NCI-H146 treated with DMSO at 0.1 percent for 48 hours (cell line): ENCODE measurements around the gene HOXA9.

ENCODE experiments used
- DNase-seq: peaks from one replicate; lab custom pipeline; 2025; ENCODE audit not compliant: unreplicated experiment; lab: John Stamatoyannopoulos, UW

Gene HOXA9

DNA sequence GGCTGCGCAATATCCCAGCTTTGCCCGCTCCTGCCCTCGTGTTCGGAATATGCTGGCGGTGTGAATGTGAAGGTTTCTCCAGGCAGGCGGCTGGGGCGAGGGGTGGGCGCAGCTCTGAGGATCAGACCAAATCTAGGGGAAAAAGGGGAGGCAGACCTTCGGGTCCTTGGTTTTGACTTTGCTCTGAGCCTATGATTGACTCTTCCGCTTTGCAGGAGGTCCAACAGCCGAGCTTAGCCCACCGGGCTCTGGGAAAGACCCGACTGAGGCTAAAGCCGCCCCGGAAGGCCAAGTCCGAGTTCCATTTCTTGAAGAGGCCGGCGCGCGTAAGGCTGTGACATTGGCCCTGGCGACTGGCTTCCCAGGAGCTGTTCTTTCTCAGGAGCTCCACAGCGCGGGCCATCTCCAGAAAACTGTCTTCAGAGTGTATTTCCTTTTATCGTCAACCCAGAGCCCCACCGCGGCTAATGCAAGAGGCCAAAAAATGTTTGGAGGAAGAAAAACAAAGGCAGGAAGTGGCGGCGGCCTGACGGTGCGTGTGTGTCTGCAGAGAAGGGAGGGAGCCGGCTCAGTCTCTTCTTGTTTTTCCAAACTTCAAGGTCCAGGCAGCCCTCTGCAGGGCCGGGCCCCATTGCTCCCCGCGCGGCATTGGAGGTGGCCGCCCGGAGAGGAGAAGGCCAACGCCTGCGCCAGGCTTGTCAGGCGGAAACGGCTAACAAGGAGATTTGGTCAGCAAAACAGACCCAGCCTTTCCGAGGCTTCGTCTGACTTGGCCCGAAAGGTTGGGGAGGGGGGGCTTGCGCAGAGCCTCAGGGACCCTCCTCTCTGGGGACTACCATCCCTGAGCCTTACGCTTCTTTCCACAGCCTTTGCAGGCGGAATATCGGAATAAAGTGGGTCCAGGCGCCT is 23.3 kb upstream of the HOXA9 start:
- no peak for DNase-seq

DNA sequence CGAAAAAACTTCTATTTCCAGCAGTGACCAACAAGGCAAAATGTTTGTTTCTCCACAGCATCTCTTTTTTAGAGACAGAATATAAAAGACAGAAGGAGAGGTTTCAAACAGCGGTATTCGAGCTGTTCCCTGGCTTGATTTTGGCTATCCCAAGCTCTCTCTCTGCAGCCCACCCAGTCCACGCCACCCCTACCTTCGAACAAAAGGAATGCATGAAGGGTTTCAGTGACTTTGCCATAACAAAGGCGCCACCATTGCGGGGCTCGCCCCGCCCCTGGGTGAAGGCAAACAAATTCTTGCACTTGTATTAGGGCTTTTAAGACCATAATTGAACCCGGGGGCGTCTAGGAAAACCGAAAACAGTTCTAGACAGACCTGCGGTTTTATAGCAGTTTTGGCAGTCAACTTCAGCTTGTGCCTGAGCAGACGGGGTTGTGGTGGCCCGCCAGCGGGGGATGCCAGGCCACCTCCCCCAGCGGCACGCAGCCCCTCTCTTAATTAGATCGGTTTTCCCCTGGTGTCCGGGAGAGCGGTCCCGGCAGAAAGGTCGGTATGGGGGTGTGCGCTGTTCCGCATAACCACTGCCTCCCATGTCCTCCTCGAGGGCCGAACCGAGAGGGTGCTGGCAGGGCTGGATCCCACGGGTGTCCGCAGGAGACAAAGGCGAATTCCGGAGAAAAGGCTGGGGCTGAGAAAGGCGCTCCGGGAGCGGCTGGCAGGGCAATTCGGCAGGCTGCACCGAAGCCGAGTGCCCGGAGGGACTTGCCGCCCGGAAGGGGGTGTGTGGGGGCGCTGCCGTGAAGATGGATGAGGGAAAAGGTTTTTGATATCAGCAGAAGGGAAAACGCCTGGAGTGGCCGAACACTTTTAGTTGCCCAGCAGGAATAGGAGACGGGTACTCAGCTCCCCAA is 22.4 kb upstream of the HOXA9 start:
- no peak for DNase-seq

DNA sequence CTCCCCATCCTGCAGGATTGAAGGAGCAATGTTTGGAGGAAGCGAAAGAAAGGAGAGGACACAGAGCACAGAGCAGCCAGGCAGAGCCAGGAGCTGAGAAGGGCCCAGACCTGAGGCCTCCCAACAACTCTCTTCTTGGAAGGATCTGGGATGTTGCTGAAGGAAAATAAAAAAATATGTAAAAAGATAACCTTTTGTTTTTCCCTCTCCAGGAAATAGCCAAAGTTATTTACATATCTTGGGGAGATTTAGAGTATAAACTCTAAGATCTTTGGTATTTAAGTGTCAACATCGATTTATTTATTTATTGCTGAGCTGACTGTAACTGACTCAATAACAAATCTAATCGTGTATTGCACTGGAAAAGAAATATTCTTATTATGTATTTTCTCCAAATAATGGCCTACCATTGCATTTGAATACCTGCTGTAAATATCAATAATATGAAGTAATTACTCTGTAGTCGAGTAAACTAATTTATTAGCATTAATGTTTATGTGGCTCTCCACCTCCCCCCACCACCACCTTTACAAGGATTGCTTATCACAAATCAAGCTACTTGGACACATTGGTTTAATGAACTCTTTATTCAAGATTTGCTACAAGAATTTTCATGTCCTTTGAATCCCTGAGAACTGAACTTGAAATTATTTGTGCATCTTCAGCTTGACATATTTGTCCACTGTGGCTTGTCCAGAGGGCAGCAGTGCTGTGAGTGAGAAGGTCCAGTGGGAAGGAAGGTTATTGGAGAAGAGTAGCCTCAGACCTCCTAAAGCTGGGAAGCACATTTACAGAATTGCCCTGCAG is 21.5 kb upstream of the HOXA9 start:
- DNase-seq, result no peak

DNA sequence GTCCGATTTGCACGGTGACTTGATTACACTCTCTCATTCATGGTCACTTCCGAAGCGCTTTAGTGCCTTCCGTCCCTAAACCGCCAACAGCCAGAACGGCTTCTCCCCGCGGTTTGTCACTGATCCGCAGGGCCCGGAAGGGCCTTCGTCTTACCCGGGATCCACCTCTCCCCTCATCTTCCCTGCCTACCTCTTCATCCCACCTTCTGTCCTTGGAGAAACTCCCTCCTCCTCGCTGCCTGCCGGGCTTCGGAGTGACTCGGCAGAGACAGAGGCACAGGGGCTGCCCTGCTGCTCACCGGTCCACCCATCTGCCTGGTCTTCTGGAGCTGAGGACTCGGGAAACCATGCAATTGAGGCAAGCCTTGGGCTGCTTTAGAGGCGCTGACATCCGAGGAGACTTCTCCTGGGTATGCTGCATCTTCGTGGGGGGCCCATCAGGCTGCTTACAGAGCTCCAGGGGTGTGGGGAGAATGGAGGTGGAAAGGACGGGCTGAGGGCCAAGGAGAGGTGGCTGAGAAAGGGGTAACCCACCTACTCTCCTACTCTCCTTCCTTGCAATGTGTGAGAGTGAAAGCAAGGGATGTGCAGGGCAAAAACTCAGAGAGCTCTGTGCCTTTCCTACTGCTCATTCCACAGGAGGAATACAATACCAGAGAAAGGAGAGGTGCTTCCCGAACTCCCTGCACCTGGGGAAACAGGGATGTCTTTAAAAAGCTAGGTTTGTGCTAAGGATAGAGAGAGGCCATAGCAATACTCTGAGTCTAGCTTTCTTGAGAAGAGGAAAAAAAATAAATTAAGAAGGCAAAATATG is 20.7 kb upstream of the HOXA9 start:
- DNase-seq, result no peak

DNA sequence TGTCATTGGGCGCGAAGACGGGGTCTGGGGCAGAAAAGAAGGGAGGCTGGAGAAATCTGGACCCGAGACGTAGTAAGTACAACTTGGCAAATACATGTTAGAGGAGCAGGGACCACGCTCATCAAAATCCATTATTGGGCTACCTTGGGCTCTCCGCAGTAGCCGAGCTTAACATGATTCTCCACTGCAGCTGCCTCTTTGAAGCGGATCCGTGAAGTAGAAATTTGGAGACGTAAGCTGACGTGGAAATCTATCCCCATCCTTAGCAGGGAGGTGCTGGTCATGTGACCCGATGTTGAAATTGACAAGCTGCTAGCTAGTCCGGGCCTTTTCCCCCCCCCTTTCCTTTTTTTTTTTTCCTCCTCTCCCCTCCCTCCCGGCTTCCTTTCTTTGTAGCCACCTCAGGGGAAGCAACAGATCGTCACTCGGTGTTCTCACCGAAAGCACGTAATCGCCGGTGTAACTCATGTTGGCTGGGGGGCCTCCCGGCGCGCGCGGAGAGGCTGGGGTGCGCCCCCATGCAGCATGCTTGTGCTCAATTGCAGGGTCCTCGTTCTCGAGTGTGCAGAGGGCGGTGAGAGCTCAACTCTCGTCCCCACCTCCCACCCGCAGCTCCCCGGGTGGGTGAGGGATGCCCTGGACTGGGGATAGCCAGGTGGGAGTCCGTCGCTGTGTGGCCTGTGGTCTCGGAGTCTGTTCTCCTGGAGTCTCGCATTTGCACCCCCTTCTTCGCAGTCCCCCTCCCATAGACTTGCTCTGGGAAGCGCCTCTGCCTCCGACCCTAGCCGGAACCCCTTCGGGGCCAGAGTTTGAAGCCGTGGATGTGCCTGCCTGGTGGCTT is 19.9 kb upstream of the HOXA9 start, which contains the start of gene HOXA11:
TSS of gene HOXA11 (minus strand) at position 220 of the 841 bp plus-strand sequence. CDS start at position 132, 88 bp downstream.
- no peak for DNase-seq

DNA sequence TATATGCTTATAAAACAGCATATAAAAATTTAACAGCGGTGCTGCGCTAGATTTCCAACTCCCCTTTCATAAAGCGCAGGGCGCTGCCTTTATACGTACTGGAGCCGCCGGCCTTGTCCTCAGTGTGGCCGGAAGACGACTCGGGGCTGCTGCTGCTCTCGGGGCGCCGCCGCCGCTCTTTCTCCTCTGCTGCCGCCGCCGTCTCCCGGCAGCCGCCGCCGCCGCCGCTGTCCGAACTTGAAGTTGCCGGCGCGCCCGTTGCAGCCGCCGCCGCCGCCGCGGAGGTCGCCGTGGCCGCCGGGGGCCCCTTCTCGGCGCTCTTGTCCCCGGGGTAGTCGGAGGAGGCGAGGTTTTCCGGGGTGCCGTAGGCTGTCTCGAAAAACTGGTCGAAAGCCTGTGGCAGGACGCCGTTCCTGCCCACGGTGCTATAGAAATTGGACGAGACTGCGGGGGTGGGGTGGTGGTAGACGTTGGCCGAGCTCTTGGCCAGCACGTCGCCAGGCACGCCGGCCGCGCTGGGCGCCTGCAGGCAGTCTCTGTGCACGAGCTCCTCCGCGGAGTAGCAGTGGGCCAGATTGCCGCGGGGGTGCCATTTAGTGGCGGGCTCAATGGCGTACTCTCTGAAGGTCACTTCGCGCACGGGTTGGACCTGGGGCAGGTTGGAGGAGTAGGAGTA is 19.1 kb upstream of the HOXA9 start:
- DNase-seq, result no peak

DNA sequence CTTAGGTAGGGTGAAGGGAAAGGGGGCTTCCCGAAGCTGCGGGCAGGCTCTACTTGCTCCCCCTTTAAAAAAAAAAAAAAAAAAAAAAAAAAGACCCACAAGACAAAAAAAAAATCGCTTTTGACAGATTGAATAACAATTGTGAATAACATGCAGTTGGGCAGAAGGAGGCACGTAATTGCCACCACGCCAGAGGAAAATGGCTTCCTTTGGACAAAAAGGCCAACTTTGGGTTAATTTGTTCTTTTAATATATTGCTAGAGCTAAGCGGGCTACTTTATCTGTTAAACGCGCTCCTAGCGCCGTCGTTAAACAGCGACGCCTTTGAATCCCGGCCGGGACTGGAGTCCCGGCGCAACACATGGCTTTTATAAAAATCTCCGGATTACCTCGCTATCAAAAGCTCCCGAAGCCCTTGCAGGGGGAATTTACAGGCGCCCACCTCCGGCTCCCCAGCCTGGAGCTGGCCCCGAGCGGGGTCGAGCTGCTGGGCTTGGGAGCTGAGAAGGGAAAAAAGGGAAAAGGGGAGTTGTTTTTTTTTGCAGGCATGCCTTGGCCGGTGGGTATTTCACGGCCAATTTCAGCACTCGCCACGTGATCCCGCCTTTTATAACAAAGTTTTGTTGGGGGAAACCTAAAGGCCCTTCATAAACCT is 18.5 kb upstream of the HOXA9 start:
- peak; percentile 33 for DNase-seq

DNA sequence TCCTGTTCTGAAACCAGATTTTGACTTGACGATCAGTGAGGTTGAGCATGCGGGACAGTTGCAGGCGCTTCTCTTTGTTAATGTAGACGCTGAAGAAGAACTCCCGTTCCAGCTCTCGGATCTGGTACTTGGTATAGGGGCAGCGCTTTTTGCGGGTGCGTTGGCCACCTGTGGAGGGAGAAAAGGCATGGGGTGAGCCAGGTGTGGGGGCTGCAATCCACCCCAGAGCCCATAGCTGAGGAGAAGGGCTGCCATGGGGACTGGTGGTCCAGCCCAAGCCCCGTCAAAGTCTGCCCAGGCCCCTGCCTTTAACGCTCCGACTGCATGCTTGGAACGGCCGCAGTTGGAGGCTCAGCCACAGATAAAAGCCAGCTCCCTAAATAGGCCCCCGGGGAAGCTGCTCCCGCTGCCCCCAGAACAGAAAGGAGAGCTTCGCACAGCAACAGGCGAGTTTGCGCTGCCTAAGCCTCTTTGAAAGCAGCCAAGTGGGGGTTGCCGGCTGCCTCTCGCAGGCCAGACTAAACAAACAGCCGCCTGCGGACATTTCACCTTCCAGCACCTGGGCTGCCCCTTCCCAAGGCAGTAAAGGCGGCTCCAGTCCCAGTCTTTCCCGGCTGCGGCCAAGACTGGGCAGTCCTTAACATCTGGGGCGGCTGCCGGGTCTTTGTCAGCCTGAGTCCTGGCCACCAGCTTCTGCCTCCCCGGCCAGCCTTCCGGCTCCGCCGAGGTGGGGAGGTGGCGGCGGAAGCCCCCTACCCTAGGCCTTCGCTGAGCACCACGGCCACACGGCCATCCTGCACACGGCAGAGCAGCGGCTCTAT is 17.7 kb upstream of the HOXA9 start:
- DNase-seq, result peak; percentile 23

DNA sequence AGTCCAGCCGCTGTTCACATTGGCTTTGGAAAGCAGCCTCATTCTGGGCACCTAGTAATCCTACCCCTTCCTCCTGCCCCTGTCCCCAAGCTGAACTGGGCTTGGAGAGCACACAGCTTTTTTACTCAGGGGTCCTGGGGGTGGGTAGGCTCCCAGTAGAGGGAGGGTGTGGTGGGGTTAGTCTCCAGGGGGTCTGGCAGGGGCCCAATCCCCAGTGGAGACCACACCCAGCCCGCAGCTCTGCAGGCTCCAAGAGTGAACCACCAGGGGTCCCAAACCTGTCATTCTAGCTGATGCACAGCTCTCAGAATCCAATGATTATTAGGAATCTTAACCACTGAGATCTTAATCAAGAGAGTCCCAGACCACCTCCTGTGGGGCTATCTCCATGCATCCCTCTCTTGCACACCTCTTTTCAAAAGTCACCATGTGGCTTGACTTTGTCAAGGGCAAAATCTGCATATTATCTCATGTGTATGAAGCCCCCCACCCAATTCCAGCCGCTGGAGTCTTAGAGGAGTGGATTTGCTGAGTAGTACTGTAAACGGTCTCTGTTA is 17.0 kb upstream of the HOXA9 start:
- no peak for DNase-seq

DNA sequence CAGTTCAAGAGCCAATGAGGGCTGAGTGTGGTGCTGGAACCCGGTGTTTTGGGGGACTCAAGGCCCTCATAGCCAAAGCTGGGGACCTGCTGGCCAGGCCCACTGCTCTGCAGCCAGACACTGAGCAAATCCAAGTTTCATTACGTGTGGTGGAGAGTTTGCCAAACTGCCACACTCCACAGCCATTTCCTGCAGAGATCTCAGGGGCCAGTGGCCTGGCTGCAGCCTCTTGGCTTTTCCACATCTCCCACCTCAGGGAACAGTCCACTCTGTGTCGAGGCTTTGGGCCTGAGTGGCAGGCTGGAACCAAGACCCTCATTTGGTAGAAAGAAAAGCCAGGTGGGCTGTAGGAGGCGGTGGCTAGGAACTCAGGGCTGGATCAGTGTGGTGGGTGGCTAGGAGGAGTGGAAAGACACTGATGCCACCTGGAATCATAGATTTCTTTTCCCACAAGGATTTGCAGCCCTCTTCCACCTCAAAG is 16.5 kb upstream of the HOXA9 start:
- no peak for DNase-seq

DNA sequence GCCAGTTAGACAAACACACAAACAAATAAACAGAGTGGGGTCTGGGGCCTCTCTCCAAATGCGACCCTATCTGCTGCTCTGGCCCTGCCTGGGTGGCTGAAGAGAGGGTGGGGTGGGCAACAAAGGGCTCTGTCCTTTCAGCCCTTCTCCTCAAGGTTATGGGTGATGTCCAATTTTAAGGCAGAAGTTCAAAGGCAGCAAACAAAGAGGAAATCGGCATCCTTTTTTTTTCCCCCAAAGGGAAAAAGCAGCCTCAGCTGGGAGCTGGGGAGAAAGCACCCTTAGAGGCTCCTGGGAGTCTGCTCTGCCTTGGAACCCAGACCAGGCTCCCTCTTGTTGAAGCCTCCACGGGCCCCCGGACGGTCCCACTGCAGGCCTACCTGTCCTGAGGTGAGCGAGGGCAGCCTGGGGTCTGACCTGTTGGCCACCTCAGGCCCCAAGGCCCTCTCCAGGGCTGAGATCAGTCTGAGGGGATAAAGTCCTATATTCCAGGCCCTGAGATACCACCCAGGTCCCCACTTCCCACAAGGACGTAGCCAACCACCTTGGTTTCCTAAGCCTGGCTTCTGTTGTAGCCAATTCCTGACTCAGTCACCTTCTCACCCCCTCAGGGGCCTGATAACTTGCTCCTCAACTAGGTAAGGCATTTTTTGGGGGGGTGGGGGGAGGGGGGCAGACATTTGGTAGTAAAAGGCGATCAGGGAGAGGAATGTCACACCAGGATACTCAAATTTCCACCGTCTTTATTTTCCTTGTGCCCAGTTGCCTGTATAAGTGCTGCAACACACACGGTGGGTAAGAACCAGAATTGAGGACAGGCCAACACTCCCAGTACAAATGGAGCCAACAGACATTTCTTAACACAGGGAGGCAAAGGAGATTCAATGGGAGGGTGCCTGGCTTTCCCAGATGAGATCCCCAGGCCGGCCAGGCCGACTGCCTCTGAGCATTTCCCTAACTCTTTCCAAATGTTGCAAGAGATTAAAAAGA is 15.4 kb upstream of the HOXA9 start:
- DNase-seq, result no peak

DNA sequence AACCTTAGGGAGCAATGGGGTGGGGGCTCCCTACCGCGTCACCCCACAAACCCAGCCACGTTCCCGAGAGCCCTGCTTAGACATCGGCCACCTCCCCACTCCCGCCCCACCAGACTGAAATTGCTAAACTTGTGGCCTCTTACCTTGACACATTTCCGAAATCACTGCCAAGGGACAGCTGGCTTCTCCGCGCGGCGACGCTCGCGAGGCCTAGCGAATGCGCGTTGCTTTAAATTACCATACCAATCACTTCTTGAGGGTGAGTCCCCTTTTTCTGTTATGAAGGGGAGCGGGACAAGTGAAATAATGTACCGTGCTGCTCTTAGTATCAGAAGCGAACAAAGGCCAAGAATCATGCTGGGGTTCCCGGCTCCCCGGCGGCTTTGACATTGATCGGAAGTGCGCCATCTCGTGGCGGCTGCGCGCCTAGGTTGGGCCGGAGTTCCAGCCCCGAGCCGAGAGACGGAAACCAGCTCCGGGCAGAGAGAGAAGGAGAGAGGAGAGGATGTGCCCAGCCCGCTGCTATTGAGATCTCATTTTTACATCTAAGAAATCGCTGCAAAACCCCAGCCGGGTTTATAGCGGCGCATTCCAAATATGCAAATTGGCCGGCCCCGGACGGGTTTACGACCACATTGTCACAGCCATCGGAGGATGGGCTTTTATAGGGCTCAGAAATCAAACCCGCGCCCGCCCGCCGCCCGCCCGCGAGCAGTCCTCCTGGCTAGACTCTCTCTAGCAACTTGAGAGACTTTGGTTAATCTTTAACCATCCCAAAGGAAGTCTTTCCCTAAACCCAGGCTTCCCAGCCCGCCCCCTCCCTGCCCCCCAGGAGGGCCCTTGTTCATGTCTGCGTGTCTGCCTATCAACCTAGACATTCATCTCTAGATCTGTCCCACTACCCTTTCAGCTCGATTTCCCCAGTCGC is 14.4 kb upstream of the HOXA9 start:
- DNase-seq, result no peak

DNA sequence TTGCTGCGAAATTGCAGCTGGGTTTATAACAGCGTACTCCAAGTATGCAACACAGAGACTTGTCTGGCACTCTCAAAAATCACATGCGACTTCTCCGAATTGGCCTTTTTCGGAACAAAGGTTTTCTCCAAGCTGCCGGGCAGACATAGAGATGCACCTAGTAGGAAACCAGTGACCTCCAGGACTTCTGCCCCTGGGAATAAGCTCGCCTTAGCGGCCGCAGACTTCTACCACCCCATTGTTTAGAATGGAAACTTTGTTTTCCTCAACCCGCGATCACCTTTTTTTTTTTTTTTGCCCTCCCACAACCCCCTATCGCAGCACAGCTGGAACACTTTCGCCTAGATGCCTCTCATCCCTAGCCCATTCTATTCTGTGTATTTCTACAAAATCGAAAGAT is 13.7 kb upstream of the HOXA9 start:
- no peak for DNase-seq

DNA sequence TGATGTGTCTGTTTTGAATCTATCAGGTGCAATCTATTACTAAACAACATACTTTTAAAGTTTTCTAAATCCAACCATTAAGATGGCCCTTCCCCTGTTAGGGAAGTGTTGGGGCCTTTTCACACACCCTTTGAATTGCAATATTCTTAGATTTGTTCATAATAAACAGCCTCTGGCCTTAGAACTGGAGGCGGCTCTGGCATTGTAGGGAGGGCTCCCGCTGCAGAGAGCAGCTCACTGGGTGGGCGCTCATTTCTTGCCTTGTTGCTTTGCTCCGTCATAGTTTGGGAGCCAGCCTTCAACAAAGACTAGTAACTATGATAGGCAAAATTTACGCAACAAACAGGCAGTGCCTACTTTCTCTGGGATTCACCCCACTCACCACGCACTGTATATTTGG is 13.0 kb upstream of the HOXA9 start:
- DNase-seq, result no peak
